Mucosa of descending colon (tissue), 3 donors: ENCODE measurements around the gene SULT4A1. TPM values are rescaled to one million over a fixed set of nuclear protein-coding genes. Genes with fewer than 3 reads are reported as not detected.

Experiments
- ATAC-seq: fragments of 200-7000 bp; cut with Tn5 transposase; one replicate; pipeline ENCODE4 v1.9.1; 2020; ENCODE audit warnings: mild to moderate bottlenecking, moderate library complexity
- DNase-seq, 3 donors: peaks; one replicate each; pipeline ENCODE4 v3.0.0-alpha.2; 2020
- H3K36me3 ChIP-seq: fragments of 200-600 bp; one replicate; pipeline ENCODE4 v1.8.0; 2021; ENCODE audit warnings: low read depth, mild to moderate bottlenecking
- H3K4me1 ChIP-seq: fragments of 200-600 bp; one replicate; pipeline ENCODE4 v1.8.0; 2021; ENCODE audit warnings: low read depth, mild to moderate bottlenecking
- H3K4me3 ChIP-seq: fragments of 200-600 bp; one replicate; pipeline ENCODE4 v1.8.0; 2021; ENCODE audit warnings: mild to moderate bottlenecking
- H3K9me3 ChIP-seq: fragments of 200-600 bp; one replicate; pipeline ENCODE4 v1.8.0; 2021; ENCODE audit warnings: mild to moderate bottlenecking
- CTCF ChIP-seq: fragments of 200-600 bp; IDR thresholded peaks from one replicate; pipeline ENCODE4 v1.8.0; 2022; ENCODE audit warnings: antibody characterized with exemption, mild to moderate bottlenecking
- intact Hi-C, 2 donors: fragments of 100-400 bp; cut with DNase I in 1 of 2; cut with micrococcal nuclease in 1 of 2; formaldehyde crosslinking; loops; one replicate each; pipeline versions ENCODE4 v1.11.0 to v1.11.1; 2022; cut with DNase I, micrococcal nuclease
- total RNA-seq, 3 donors: library from RNA; stranded (reverse); fragmentation: NEBNext Ultra II Directional in 2 of 3; extraction: Animal tissue kit (Norgen Biotek cat#: 25700) in 2 of 3; gene quantifications; one replicate each; pipeline versions ENCODE4 v1.2.1 to v1.2.4, GENCODE V29; 2021 to 2023
- donor health status: DM: no; HTN: no; CAD: no; lungs with moderate emphysema.
- donor health status: DM: no; HTN: no; CAD: no.
- donor health status: DM: no; HTN: yes; CAD: no.

Gene SULT4A1
- total RNA-seq, 3 donors from 2014 or later, result 0.34 to 4.1 TPM; not detected in 1

- H3K36me3 ChIP-seq, result no peaks in the 10 kb centered on the region
- no peak for TF ChIP-seq CTCF
- DNase-seq (no peak), ATAC-seq (no peak)
- H3K4me3 ChIP-seq, result no peak overlapping the region
- H3K9me3 ChIP-seq, result no peaks in the 10 kb centered on the region
- intact Hi-C loops, result no loop called here
- H3K4me1 ChIP-seq, result peaks cover 5% of the 10 kb centered on the region
Observed at GRCh38 chr22:43893266-43893665, 31.0 kb upstream of the SULT4A1 start.

- TF ChIP-seq CTCF, result no peak
- DNase-seq (no peak), ATAC-seq (no peak)
- no peaks in the 10 kb centered on the region for H3K9me3 ChIP-seq
- peaks cover 5% of the 10 kb centered on the region for H3K4me1 ChIP-seq
- H3K36me3 ChIP-seq, result no peaks in the 10 kb centered on the region
- intact Hi-C loops, result no loop called here
- H3K4me3 ChIP-seq, result no peak overlapping the region
Observed at GRCh38 chr22:43892183-43892894, 30.0 kb upstream of the SULT4A1 start.

- no peaks in the 10 kb centered on the region for H3K9me3 ChIP-seq
- no peak within 1 kb of the TSS for H3K4me3 ChIP-seq
- TF ChIP-seq CTCF, result no peak
- ATAC-seq (no peak), DNase-seq (no peak)
- intact Hi-C loops, result no loop called here
- peaks cover 5% of the 10 kb centered on the region for H3K4me1 ChIP-seq
- H3K36me3 ChIP-seq, result no peaks in the 10 kb centered on the region
Observed at GRCh38 chr22:43891360-43892182, 29.3 kb upstream of the SULT4A1 start, which contains the start of gene PNPLA5. Gene PNPLA5 (minus strand): TSS chr22:43892013. CDS start chr22:43891880, 133 bp downstream.

GRCh38 chr22:43890901-43891331, 28.6 kb upstream of the SULT4A1 start:
- Histone ChIP-seq H3K9me3 (no peaks in the 10 kb centered on the region), H3K36me3 (no peaks in the 10 kb centered on the region), H3K4me1 (peaks cover 5% of the 10 kb centered on the region), H3K4me3 (no peak overlapping the region)
- no peak for DNase-seq
- intact Hi-C loops, result no loop called here
- no peak for TF ChIP-seq CTCF
- no peak for ATAC-seq

GRCh38 chr22:43889860-43890253, 27.5 kb upstream of the SULT4A1 start:
- ATAC-seq, result no peak
- Histone ChIP-seq H3K4me1 (peaks cover 5% of the 10 kb centered on the region), H3K4me3 (no peak overlapping the region), H3K36me3 (no peaks in the 10 kb centered on the region), H3K9me3 (no peaks in the 10 kb centered on the region)
- TF ChIP-seq CTCF, result no peak
- intact Hi-C loops, result no loop called here
- no peak for DNase-seq
